Stimulated activated naive CD8-positive, alpha-beta T cell treated with anti-CD3 and anti-CD28 coated beads, Interleukin-15, amount 100 ng/mL, for 72 hours (primary cell): ENCODE data around the gene OR6K2.
"Not testable (repeated sequence)": the region's sequence is repeated elsewhere in the genome, so short reads cannot be mapped to it uniquely, and the experiment has no call there.

Source experiments
- ATAC-seq: fragments of 150-1000 bp; cut with Tn5 transposase; 2 replicates; pipeline ENCODE4 v1.10.0; 2021; ENCODE audit warnings: mild to moderate bottlenecking, moderate library complexity
- DNase-seq, 2 donors: peaks; one replicate each; pipeline ENCODE4 v3.0.0; 2021 to 2022
- H3K27ac Mint-ChIP-seq, 2 donors: one replicate each; pipeline ENCODE4 v1.8.0; 2022; ENCODE audit warnings: mild to moderate bottlenecking in 2 of 2, mixed read lengths in 2 of 2, moderate library complexity in 2 of 2
- H3K27me3 Mint-ChIP-seq: one replicate; pipeline ENCODE4 v1.8.0; 2022; ENCODE audit warnings: mixed read lengths
- H3K4me1 Mint-ChIP-seq: one replicate; pipeline ENCODE4 v1.8.0; 2022; ENCODE audit warnings: mild to moderate bottlenecking, mixed read lengths
- H3K4me3 Mint-ChIP-seq, 2 donors: one replicate each; pipeline ENCODE4 v1.8.0; 2022; ENCODE audit warnings: mild to moderate bottlenecking in 2 of 2, mixed read lengths in 2 of 2, moderate library complexity in 1 of 2
- H3K9me3 Mint-ChIP-seq, 2 donors: one replicate each; pipeline ENCODE4 v1.8.0; 2022; ENCODE audit warnings: mixed read lengths in 2 of 2

The OR6K2 gene

DNA sequence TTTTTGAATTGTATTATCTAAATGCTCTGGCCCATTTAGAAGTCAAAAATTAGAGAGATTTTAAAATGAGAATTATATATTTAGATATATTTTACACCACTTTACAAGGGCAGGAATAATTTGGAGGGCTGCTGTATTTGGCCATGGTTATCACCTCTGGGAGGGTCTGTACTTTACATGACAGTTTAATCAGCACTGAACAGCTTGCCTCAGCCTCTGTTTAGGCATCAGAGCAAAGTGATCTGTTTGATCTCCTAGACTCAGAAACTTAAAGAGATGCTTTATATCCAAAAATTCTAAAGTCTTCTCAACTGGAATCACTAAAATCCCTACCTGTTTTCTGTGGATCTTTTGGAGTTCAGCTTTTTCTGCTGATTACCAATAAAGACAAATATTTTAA, 8.5 kb downstream of the OR6K2 start:
- ATAC-seq: no peak
- Mint-ChIP-seq H3K9me3 (no peaks in the 10 kb centered on the region), H3K27me3 (peaks cover 6% of the 10 kb centered on the region), H3K27ac (no peak overlapping the region), H3K4me1 (no peaks in the 10 kb centered on the region), H3K4me3 (no peak overlapping the region)
- no peak for DNase-seq

- not testable (repeated sequence) for H3K4me1 Mint-ChIP-seq, DNase-seq, H3K4me3 Mint-ChIP-seq, H3K9me3 Mint-ChIP-seq, H3K27ac Mint-ChIP-seq, H3K27me3 Mint-ChIP-seq, ATAC-seq
Observed at GRCh38 chr1:158691149-158691548, 9.3 kb downstream of the OR6K2 start.

DNA sequence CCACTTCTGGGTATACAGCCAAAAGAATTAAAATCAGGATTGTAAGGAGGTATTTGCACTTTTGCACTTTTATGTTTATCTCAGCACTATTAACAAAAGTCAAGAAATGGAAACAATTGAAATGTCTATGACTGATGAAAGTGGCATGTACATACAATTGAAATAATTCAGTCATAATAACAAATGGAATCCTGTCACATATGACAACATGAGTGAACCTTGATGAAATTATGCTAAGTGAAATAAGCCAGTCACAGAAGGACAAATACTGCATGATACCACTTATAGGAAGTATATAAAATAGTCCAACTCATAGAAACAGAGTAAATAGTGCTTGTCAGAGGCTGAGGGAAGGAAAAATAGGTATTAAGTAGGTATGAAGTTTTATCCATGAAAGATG, 10.6 kb downstream of the OR6K2 start:
- Mint-ChIP-seq H3K4me1 (no peaks in the 10 kb centered on the region), H3K27ac (no peak overlapping the region), H3K4me3 (no peak overlapping the region), H3K9me3 (no peaks in the 10 kb centered on the region), H3K27me3 (peaks cover 7% of the 10 kb centered on the region)
- DNase-seq (no peak), ATAC-seq (no peak)

DNA sequence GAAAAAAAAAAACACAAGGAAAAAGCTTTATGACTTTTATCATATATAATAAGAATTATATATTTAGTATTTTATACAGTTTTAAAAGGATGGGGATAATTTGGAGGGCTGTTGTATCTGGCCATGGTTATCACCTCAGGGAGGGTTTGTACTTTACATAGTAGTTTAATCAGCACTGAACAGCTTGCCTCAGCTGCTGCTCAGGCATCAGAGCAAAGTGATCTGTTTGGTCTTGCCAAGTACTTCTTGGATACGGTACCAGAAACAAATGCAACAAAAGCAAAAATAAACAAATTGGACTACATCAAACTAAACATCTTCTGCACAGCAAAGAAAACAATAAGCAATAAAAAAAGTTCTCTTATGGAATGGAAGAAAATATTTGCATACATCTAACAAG, 11.3 kb downstream of the OR6K2 start:
- H3K27ac Mint-ChIP-seq: no peak overlapping the region
- no peak for DNase-seq
- peaks cover 7% of the 10 kb centered on the region for H3K27me3 Mint-ChIP-seq
- no peaks in the 10 kb centered on the region for H3K9me3 Mint-ChIP-seq
- H3K4me3 Mint-ChIP-seq: no peak overlapping the region
- no peaks in the 10 kb centered on the region for H3K4me1 Mint-ChIP-seq
- ATAC-seq: no peak

GRCh38 chr1:158688343-158688742, 12.1 kb downstream of the OR6K2 start:
- not testable (repeated sequence) for H3K4me1 Mint-ChIP-seq, H3K27me3 Mint-ChIP-seq, H3K27ac Mint-ChIP-seq, H3K4me3 Mint-ChIP-seq, DNase-seq, H3K9me3 Mint-ChIP-seq, ATAC-seq

- H3K9me3 Mint-ChIP-seq: no peaks in the 10 kb centered on the region
- H3K27ac Mint-ChIP-seq: no peak overlapping the region
- peaks cover 7% of the 10 kb centered on the region for H3K27me3 Mint-ChIP-seq
- no peak for ATAC-seq
- no peaks in the 10 kb centered on the region for H3K4me1 Mint-ChIP-seq
- H3K4me3 Mint-ChIP-seq: no peak overlapping the region
- DNase-seq: no peak
Observed at GRCh38 chr1:158687037-158687436, 13.4 kb downstream of the OR6K2 start.

DNA sequence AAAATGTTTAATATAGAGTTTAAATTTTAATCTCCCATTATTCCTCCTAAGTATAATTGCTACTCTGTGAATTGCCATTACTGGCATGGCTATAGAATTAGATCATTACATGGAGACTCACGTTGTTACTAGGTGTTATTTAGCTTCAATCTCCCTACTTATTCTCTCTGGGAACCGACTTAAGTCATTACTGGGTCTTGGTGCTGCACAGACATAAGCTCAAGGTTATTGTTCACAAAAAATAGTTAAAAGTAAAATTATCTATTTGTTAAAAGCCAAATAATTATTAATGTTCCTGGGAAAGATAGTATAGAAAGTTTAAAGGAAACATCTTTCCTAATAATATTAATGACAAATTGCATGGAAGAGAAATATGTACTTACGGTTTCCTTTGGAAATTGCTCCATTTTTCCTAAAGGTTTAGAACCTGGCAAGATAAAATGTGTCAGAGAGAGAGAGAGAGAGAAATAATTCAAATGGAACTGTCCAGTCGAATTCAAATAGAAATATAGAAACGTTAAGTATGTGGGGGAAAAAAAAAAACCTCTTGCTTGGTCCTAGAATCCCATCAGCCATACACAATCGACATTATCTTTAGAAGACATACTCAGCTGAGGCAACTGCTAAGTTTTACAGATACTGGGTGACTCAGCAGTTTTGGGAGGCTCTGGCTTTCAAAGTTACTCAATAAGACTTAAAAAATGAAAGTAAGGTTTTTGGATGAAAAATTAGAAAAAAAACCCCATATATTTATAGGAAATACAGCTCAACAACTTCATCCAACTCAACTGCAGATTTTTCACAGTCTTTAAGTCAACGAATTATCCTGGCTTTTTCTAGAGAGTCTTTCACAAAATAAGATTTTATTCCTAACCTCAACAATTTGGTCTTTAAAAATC, 14.1 kb downstream of the OR6K2 start, which contains the start of gene SPTA1:
Gene SPTA1, minus strand, starts transcription at position 605 of the 899 bp plus-strand sequence. Its CDS starts 198 bp downstream, at position 407.
- H3K4me3 Mint-ChIP-seq: no peak within 1 kb of the TSS
- peaks cover 7% of the 10 kb centered on the region for H3K27me3 Mint-ChIP-seq
- H3K27ac Mint-ChIP-seq: no peak within 1 kb of the TSS
- DNase-seq: no peak
- no peak for ATAC-seq
- no peaks in the 10 kb centered on the region for H3K9me3 Mint-ChIP-seq
- no peaks in the 10 kb centered on the region for H3K4me1 Mint-ChIP-seq

GRCh38 chr1:158685085-158685484, 15.4 kb downstream of the OR6K2 start:
- Mint-ChIP-seq H3K4me1 (no peaks in the 10 kb centered on the region), H3K9me3 (no peaks in the 10 kb centered on the region), H3K4me3 (no peak overlapping the region), H3K27ac (no peak overlapping the region), H3K27me3 (peaks cover 7% of the 10 kb centered on the region)
- ATAC-seq (no peak), DNase-seq (no peak)

GRCh38 chr1:158681606-158682005, 18.8 kb downstream of the OR6K2 start:
- no peaks in the 10 kb centered on the region for H3K9me3 Mint-ChIP-seq
- H3K27ac Mint-ChIP-seq: no peak overlapping the region
- no peak for ATAC-seq
- H3K4me1 Mint-ChIP-seq: no peaks in the 10 kb centered on the region
- peaks cover 7% of the 10 kb centered on the region for H3K27me3 Mint-ChIP-seq
- DNase-seq: no peak
- no peak overlapping the region for H3K4me3 Mint-ChIP-seq

DNA sequence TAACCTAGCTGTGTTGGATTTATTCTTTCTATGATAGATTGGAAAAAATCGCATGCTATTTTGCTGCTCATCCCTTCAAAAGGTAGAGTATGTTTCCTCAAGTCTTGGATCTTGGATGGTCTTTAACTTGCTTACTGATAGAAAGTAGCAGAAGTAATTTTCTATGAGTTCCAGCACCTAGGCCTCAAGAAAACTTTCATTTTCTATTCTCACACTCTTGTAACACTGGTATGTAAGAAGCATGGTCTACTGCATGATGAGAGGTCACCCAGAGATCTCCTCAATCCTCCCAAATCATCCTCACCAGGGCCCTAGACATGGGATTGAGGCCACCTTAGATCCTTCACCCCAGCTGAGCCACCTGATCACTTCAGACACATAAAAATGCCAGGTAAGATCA, 21.2 kb downstream of the OR6K2 start:
- ATAC-seq (no peak), DNase-seq (no peak)
- H3K9me3 Mint-ChIP-seq: no peaks in the 10 kb centered on the region
- no peaks in the 10 kb centered on the region for H3K4me1 Mint-ChIP-seq
- peaks cover 5% of the 10 kb centered on the region for H3K27me3 Mint-ChIP-seq
- H3K4me3 Mint-ChIP-seq: no peak overlapping the region
- H3K27ac Mint-ChIP-seq: peak overlapping the region in 1 of 2 donors; percentile 47

GRCh38 chr1:158675563-158676323, 24.7 kb downstream of the OR6K2 start:
- Mint-ChIP-seq H3K27ac (no peak overlapping the region), H3K27me3 (peaks cover 8% of the 10 kb centered on the region), H3K4me1 (no peaks in the 10 kb centered on the region), H3K4me3 (no peak overlapping the region), H3K9me3 (no peaks in the 10 kb centered on the region)
- ATAC-seq (no peak), DNase-seq (no peak)

- H3K4me3 Mint-ChIP-seq: no peak overlapping the region
Observed at GRCh38 chr1:158674302-158674701, 26.1 kb downstream of the OR6K2 start.

DNA sequence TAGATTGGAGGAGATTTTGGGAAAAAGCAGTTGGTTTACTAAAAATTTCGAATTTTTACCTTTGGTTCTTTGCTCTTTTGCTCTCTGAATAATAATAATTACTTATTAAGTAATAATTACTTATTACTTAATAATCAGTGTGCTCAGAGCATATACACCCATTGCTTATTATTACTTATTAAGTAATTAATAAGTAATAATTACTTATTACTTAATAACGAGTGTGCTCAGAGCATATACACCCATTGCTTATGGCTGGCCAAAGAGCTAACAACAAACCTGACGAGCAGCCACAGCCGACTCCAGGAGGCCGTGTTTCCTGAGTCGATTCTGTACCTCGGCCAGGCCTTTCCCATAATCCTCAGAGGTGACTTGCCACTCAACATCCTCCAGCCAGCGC, 34.4 kb downstream of the OR6K2 start:
- DNase-seq (no peak), ATAC-seq (no peak)
- Mint-ChIP-seq H3K9me3 (no peaks in the 10 kb centered on the region), H3K4me1 (no peaks in the 10 kb centered on the region), H3K4me3 (no peak overlapping the region), H3K27me3 (no peaks in the 10 kb centered on the region), H3K27ac (no peak overlapping the region)

More at GRCh38 chr1:158674302-158674701, 26.1 kb downstream of the OR6K2 start:
- no peak for ATAC-seq
- Mint-ChIP-seq H3K27me3 (peaks cover 8% of the 10 kb centered on the region), H3K27ac (peak overlapping the region in 1 of 2 donors; percentile 77), H3K9me3 (no peaks in the 10 kb centered on the region), H3K4me1 (no peaks in the 10 kb centered on the region)
- no peak for DNase-seq

GRCh38 chr1:158654571-158654970, 45.9 kb downstream of the OR6K2 start:
- no peaks in the 10 kb centered on the region for H3K9me3 Mint-ChIP-seq
- no peak for DNase-seq
- ATAC-seq: no peak
- no peak overlapping the region for H3K4me3 Mint-ChIP-seq
- peaks cover 32% of the 10 kb centered on the region for H3K27me3 Mint-ChIP-seq
- H3K4me1 Mint-ChIP-seq: no peaks in the 10 kb centered on the region
- peak overlapping the region; percentile 35 to 89 for H3K27ac Mint-ChIP-seq

GRCh38 chr1:158654086-158654485, 46.4 kb downstream of the OR6K2 start:
- Mint-ChIP-seq H3K27me3 (peaks cover 32% of the 10 kb centered on the region), H3K9me3 (no peaks in the 10 kb centered on the region), H3K27ac (no peak overlapping the region), H3K4me3 (no peak overlapping the region), H3K4me1 (no peaks in the 10 kb centered on the region)
- DNase-seq: no peak
- no peak for ATAC-seq

DNA sequence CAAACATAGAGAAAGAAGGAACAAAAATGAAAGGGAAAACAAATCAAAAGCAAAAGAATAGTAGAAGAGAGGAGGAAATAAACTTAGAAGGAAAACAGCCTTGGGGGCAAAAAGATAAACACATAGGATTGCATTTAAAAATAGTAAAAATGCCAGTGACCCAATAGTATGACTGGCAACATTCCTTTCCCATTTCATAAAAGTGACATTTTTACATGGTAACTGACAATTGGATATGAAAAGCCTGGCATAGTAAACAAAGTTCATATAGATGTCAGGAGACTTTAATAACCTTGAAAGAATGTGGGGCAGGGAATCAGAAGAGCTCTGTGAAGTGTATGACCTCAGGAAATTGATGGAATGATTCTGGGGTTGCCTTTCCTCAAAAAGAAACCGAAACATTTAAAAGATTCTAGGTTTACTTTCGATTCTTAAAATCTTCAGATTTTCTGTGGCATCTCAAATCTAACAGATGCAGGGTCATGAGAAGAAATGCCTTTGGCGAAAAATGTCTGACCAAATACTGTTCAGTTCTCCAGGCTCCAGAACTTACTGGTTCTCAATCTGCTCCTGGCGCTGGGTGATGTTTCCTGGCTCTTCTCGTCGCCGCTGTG, 47.6 kb downstream of the OR6K2 start:
- Mint-ChIP-seq H3K4me3 (no peak overlapping the region), H3K4me1 (no peaks in the 10 kb centered on the region), H3K27me3 (peaks cover 27% of the 10 kb centered on the region), H3K27ac (no peak overlapping the region), H3K9me3 (no peaks in the 10 kb centered on the region)
- no peak for DNase-seq
- no peak for ATAC-seq
